Neuronal stem cell (in vitro differentiated cells): ENCODE results near the gene PDK4.

ENCODE experiments used
- DNase-seq: peaks from one replicate; pipeline ENCODE4 v3.0.0-alpha.2; 2013; ENCODE audit warnings: low spot score
- H2AFZ ChIP-seq: one replicate; pipeline ENCODE4 v1.6.1; 2013; ENCODE audit warnings: mild to moderate bottlenecking, low read length, inconsistent platforms
- H2AK5ac ChIP-seq: 2 replicates; pipeline ENCODE4 v1.6.1; 2013; ENCODE audit warnings: low read depth, mild to moderate bottlenecking, inconsistent platforms, low read length, moderate library complexity, mixed read lengths
- H2BK120ac ChIP-seq: 2 replicates; pipeline ENCODE4 v1.6.1; 2013; ENCODE audit warnings: low read depth, mild to moderate bottlenecking, inconsistent platforms, low read length, moderate library complexity, mixed read lengths
- H2BK12ac ChIP-seq: one replicate; pipeline ENCODE4 v1.6.1; 2013; ENCODE audit warnings: low read length, inconsistent platforms
- H2BK15ac ChIP-seq: 2 replicates; pipeline ENCODE4 v1.6.1; 2013; ENCODE audit warnings: mild to moderate bottlenecking, low read length, inconsistent platforms, mixed read lengths
- H2BK5ac ChIP-seq: one replicate; pipeline ENCODE4 v1.6.1; 2013; ENCODE audit warnings: inconsistent platforms, mild to moderate bottlenecking, low read length, moderate library complexity
- H3K14ac ChIP-seq: one replicate; pipeline ENCODE4 v1.6.1; 2013; ENCODE audit warnings: low read length, inconsistent platforms
- H3K18ac ChIP-seq: 2 replicates; pipeline ENCODE4 v1.6.1; 2013; ENCODE audit warnings: low read length, inconsistent platforms
- H3K23ac ChIP-seq: 2 replicates; pipeline ENCODE4 v1.6.1; 2013; ENCODE audit warnings: low read depth, mild to moderate bottlenecking, mixed read lengths, low read length, inconsistent platforms; ENCODE audit not compliant: poor library complexity
- H3K27ac ChIP-seq: replicated peaks from 3 replicates; pipeline ENCODE4 v1.5.1; 2013; ENCODE audit warnings: low read length, inconsistent platforms
- H3K27me3 ChIP-seq, 3 experiments: 2 replicates each; pipeline ENCODE4 v1.6.1; 2013; ENCODE audit warnings: low read length in 3 of 3, mild to moderate bottlenecking in 2 of 3, inconsistent platforms in 1 of 3, low read depth in 1 of 3, mixed read lengths in 1 of 3, moderate library complexity in 1 of 3; ENCODE audit not compliant: control insufficient read depth in 3 of 3, insufficient read depth in 3 of 3
- H3K36me3 ChIP-seq, 2 donors: replicated peaks in 1 of 2; 2 replicates each; pipeline ENCODE4 v1.6.1; 2013; ENCODE audit warnings: low read length in 2 of 2; ENCODE audit not compliant: control insufficient read depth in 2 of 2, insufficient read depth in 2 of 2
- H3K4ac ChIP-seq: 2 replicates; pipeline ENCODE4 v1.6.1; 2013; ENCODE audit warnings: inconsistent platforms, mild to moderate bottlenecking, low read length, moderate library complexity
- H3K4me1 ChIP-seq, 2 donors: 1 replicate in 1 of 2; 2 replicates in 1 of 2; pipeline ENCODE4 v1.6.1; 2013; ENCODE audit warnings: low read length in 2 of 2, low read depth in 1 of 2; ENCODE audit not compliant: control insufficient read depth in 2 of 2, insufficient read depth in 1 of 2
- H3K4me2 ChIP-seq: one replicate; pipeline ENCODE4 v1.6.1; 2013; ENCODE audit warnings: mild to moderate bottlenecking, low read length, inconsistent platforms; ENCODE audit not compliant: insufficient read depth, poor library complexity, severe bottlenecking
- H3K4me3 ChIP-seq, 2 donors: 2 replicates each; pipeline ENCODE4 v1.5.1; 2013; ENCODE audit warnings: low read length in 2 of 2, mild to moderate bottlenecking in 2 of 2, inconsistent platforms in 1 of 2, moderate library complexity in 1 of 2
- H3K79me1 ChIP-seq: one replicate; pipeline ENCODE4 v1.6.1; 2013; ENCODE audit warnings: low read depth, mild to moderate bottlenecking, inconsistent platforms, low read length, moderate library complexity
- H3K9ac ChIP-seq: one replicate; pipeline ENCODE4 v1.6.1; 2013; ENCODE audit warnings: mild to moderate bottlenecking, low read depth, low read length, inconsistent platforms; ENCODE audit not compliant: poor library complexity
- H3K9me3 ChIP-seq, 2 donors: replicated peaks in 1 of 2; 2 replicates each; pipeline versions ENCODE3 to v1.6.1; 2013; ENCODE audit warnings: low read length in 2 of 2, mild to moderate bottlenecking in 2 of 2, inconsistent platforms in 1 of 2, low read depth in 1 of 2, mixed read lengths in 1 of 2, moderate library complexity in 1 of 2; ENCODE audit not compliant: control insufficient read depth in 2 of 2, insufficient read depth in 1 of 2
- H4K8ac ChIP-seq: one replicate; pipeline ENCODE4 v1.6.1; 2013; ENCODE audit warnings: low read depth, mild to moderate bottlenecking, inconsistent platforms, low read length, moderate library complexity
- H4K91ac ChIP-seq: one replicate; pipeline ENCODE4 v1.6.1; 2013; ENCODE audit warnings: low read length, low read depth, mild to moderate bottlenecking, inconsistent platforms; ENCODE audit not compliant: poor library complexity
- WGBS, 2 donors: extraction: QIAGEN DNeasy Blood & Tissue Kit; methylation state at CpG; one replicate each; pipeline ENCODE4 v1.1.7; 2013; ENCODE audit warnings: missing lambda C conversion rate in 2 of 2, mixed read lengths in 1 of 2; ENCODE audit not compliant: insufficient read length in 2 of 2, insufficient replicate concordance in 1 of 2; ENCODE audit errors: extremely low coverage in 2 of 2; 5-methylcytosine and 5-hydroxymethylcytosine counted together

Gene PDK4

GRCh38 chr7:95578299-95578855, 17.9 kb downstream of the PDK4 start:
- Histone ChIP-seq H2AFZ (no peak overlapping the region), H3K36me3 (no peaks in the 10 kb centered on the region), H2AK5ac (no peak overlapping the region), H3K27ac (no peak overlapping the region), H3K4me3 (no peak overlapping the region), H3K14ac (no peak overlapping the region), H2BK12ac (no peak overlapping the region), H3K9me3 (no peaks in the 10 kb centered on the region), H3K23ac (no peak overlapping the region), H2BK15ac (no peak overlapping the region), H4K91ac (no peak overlapping the region), H2BK5ac (no peak overlapping the region), H3K4me1 (no peaks in the 10 kb centered on the region), H3K9ac (no peak overlapping the region), H2BK120ac (no peak overlapping the region), H3K4ac (no peak overlapping the region), H3K18ac (no peak overlapping the region), H3K4me2 (no peak overlapping the region), H4K8ac (no peak overlapping the region), H3K27me3 (no peaks in the 10 kb centered on the region), H3K79me1 (no peaks in the 10 kb centered on the region)
- no peak for DNase-seq
- no CpG with 5 or more reads among the region's 3 CpGs for WGBS, 2 donors

DNA sequence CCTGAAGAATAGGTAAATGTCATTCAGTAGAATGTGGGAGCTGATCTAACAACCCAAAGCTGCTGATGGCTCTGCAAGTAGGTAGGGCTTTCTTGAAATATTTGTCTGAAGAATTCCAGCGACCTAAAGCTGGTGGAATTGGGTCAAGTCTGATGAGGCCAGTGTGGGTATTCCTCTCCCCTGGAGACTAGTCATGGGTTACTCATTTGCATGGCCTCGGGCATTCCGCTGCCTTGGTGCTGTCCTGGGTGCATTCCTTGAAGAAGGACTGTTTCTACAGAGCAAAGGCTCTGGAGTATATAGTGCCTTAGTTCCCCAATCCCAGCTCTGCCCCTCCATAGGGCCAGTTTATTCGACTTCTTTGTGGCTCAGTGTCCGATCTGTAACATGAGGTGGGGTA, 19.2 kb downstream of the PDK4 start:
- no peak for DNase-seq
- Histone ChIP-seq H3K23ac (no peak overlapping the region), H2BK5ac (no peak overlapping the region), H2BK120ac (no peak overlapping the region), H3K9ac (no peak overlapping the region), H4K91ac (no peak overlapping the region), H3K27ac (no peak overlapping the region), H2AK5ac (no peak overlapping the region), H3K4me3 (no peak overlapping the region), H2AFZ (no peak overlapping the region), H3K4me1 (no peaks in the 10 kb centered on the region), H3K4me2 (no peak overlapping the region), H3K14ac (no peak overlapping the region), H3K27me3 (no peaks in the 10 kb centered on the region), H2BK15ac (no peak overlapping the region), H3K18ac (no peak overlapping the region), H3K4ac (no peak overlapping the region), H3K36me3 (no peaks in the 10 kb centered on the region), H3K9me3 (no peaks in the 10 kb centered on the region), H3K79me1 (no peaks in the 10 kb centered on the region), H4K8ac (no peak overlapping the region), H2BK12ac (no peak overlapping the region)
- no CpG with 5 or more reads among the region's 5 CpGs for WGBS, 2 donors

DNA sequence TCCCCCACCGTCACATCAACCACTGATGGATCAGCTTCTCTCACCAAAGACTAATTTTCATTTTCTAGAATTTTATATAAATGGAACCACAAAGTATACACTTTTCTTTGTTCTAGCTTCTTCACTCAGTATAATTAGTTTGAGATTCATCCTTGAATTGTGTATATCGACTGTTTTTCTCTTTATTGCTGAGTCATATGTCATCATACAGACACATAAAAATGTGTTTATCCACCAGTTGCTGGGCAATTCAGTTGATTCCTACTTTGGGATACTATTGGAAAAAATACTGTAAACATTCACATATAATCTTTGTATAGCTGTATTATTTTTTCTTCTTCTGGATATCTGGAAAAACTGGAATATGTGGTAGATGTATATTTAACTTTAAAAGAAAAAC, 26.6 kb downstream of the PDK4 start:
- 100% methylated on average over 1 of the region's 2 CpGs; no CpG with 5 or more reads in 1 of the 2 donors for WGBS, 2 donors
- Histone ChIP-seq H4K8ac (no peak overlapping the region), H3K27ac (no peak overlapping the region), H3K9ac (no peak overlapping the region), H3K79me1 (no peaks in the 10 kb centered on the region), H2BK120ac (no peak overlapping the region), H3K4me3 (no peak overlapping the region), H3K4me2 (no peak overlapping the region), H2BK15ac (no peak overlapping the region), H4K91ac (no peak overlapping the region), H3K4me1 (no peaks in the 10 kb centered on the region), H3K23ac (no peak overlapping the region), H3K27me3 (no peaks in the 10 kb centered on the region), H2AK5ac (no peak overlapping the region), H3K36me3 (no peaks in the 10 kb centered on the region), H3K4ac (no peak overlapping the region), H3K18ac (no peak overlapping the region), H2BK12ac (no peak overlapping the region), H3K9me3 (no peaks in the 10 kb centered on the region), H2AFZ (no peak overlapping the region), H3K14ac (no peak overlapping the region), H2BK5ac (no peak overlapping the region)
- DNase-seq = no peak

- Histone ChIP-seq H2AK5ac (no peak overlapping the region), H2BK12ac (no peak overlapping the region), H2BK15ac (no peak overlapping the region), H4K8ac (no peak overlapping the region), H2AFZ (peak overlapping the region; percentile 62), H3K36me3 (no peaks in the 10 kb centered on the region), H4K91ac (no peak overlapping the region), H3K4me1 (no peaks in the 10 kb centered on the region), H3K18ac (no peak overlapping the region), H3K9ac (no peak overlapping the region), H3K4me2 (no peak overlapping the region), H3K27me3 (no peaks in the 10 kb centered on the region), H3K4ac (no peak overlapping the region), H3K79me1 (no peaks in the 10 kb centered on the region), H3K27ac (no peak overlapping the region), H2BK5ac (no peak overlapping the region), H3K4me3 (no peak overlapping the region), H3K23ac (no peak overlapping the region), H3K9me3 (no peaks in the 10 kb centered on the region), H3K14ac (no peak overlapping the region), H2BK120ac (no peak overlapping the region)
- no CpG with 5 or more reads among the region's 2 CpGs for WGBS, 2 donors
- no peak for DNase-seq
These were observed 35.6 kb downstream of the PDK4 start for GRCh38 chr7:95560674-95561073.
